GM19193 (cell line): ENCODE measurements around the gene CDC20.

ENCODE experiments used
- POLR2A ChIP-seq: IDR thresholded peaks from 4 replicates; pipeline ENCODE4 v1.6.1; 2011; ENCODE audit not compliant: insufficient read depth, insufficient read length; ENCODE audit errors: extremely low read depth

CDC20 gene

DNA sequence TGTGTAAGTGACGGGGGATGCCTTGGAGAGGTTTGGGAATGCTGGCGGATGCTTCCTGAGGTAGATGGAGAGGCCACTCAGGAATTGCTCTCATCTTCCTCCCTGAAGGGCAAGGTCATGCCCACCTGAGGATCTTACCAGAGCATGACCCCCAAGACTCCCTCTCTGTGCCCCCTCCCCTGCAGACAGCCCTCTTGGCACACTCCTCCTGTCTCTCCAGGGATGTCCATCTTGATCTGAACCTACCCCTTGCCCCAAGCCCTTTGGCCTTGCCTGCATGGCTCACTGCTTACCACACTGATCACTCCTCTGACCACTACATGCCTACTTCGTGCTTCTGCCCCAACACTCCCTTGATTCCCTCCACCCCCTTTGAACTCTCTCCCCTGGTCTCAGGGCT lies 39.0 kb upstream of the CDC20 start:
- TF ChIP-seq POLR2A, result no peak

DNA sequence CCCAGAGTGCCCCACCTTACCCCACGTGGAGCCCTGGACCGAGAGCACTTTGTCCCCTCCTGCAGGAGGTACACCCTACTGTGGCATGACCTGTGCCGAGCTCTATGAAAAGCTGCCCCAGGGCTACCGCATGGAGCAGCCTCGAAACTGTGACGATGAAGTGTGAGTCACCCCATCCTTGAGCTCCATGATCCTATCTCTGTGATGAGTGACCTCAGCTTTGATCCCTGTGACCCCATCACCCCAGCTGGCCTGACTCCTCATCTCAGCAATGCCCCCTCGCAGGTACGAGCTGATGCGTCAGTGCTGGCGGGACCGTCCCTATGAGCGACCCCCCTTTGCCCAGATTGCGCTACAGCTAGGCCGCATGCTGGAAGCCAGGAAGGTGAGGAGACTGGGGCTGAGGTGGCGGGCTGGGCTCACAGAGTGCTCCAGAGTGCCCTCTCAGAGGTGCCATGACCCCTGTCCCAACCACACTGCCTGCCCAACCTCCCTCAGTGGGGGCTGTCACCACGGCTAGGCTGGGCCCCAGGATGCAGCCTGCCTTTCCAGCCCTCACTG lies 37.4 kb upstream of the CDC20 start:
- no peak for TF ChIP-seq POLR2A

DNA sequence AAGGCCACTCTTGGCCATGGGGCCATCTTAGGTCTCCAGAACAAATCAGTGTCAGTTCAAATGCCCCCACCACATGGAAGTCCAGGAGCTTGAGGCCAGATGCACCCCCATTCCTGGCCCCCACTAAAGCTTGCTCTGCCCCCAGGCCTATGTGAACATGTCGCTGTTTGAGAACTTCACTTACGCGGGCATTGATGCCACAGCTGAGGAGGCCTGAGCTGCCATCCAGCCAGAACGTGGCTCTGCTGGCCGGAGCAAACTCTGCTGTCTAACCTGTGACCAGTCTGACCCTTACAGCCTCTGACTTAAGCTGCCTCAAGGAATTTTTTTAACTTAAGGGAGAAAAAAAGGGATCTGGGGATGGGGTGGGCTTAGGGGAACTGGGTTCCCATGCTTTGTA lies 36.3 kb upstream of the CDC20 start:
- TF ChIP-seq POLR2A, result no peak

DNA sequence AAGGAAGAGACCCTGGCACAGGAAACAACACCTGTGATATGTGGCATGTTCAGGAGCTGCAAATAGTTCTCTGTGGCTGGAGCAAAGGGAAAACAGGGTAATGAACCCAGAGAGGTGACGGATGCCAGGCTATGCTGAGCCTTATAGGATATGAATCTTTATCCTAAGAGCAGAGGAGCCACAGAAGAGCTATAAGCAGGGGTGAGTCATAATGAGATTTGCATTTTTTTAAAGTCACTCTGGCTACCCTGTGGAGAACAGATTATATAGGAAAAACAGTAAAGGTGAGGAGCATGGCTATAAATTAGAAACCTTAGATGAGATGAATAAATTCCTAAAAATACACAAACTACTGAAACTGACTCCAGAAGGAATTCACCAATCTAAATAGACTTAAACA lies 34.0 kb upstream of the CDC20 start:
- TF ChIP-seq POLR2A, result no peak

DNA sequence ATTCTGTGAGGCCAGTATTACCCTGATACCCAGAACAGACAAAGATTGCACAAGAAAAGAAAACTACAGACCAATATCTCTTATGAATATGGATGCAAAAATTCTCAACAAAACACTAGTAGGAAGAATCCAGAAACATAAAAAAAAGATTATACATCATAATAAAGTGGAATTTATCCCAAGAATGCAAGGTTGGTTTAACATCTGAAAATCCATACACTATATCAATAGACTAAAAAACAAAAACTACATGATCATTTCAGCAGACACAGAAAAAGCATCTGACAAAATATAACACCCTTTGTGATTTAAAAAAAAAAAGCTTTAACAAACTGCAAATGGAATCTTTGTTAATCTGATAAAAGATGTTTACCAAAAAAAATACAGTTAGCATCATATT lies 33.4 kb upstream of the CDC20 start:
- TF ChIP-seq POLR2A, result no peak

DNA sequence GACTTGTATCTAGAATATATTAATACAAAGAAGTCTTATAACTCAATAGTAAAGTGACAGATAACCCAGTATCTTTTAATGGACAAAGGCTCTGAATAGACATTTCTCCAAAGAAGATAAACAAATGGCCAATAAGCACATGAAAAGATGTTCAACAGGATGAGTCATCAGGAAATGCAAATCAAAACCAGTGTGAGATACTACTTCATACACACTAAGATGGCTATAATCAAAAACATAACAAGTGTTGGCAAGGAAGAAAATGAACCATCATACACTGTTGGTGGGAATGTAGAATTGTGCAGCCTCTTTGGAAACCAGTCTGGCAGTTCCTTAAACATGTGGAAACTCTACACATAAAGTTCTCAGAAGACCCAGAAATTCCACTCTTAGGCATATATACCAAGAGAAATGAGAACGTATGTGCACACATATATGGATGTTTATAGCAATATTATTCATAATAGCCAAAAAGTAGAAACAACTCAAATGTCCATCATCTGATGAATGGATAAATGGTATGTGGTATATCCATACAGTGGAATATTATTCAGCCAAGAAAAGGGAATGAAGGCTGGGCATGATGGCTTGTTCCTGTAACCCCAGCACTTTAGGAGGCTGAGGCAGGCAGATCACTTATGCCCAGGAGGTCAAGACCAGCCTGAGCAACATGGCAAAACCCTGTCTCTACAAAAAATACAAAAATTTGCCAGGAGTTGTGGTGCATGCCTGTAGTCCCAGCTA lies 31.1 kb upstream of the CDC20 start:
- TF ChIP-seq POLR2A, result no peak

DNA sequence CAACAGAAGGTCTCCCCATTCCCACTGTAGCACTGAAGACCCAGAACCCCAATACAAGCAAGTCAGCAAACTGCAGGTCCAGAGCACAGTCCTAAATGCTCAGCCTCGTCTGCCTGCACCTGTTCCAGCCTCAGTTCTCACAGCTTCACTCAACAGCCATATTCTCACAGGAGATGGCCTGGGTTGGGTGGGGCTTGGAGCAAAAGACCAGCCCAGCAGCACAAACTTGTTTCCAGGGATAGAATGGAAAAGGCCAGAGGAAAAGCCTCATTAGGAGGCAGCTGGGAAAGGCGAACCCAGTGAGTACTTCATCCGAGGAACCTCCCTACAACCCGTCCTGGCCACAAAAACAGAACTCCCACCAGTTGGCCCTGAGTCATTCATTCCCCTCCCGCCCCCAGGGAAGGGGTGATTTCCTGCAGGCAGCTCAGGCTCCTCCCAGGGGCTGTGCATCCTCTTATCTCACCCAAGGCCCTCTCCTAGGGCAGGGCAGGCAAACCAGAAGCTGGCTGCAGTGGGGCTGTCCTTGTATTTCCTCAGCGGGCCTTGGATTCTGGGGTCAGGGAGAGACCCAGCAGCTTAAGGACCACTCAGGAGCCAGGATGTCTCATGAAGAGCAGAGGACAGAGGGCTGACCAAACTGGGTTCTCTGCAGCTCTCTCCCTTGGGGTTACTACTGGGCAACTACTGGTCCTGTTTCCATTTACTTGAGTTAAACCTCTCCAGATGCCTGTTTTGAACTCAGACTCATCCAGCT lies 28.6 kb upstream of the CDC20 start:
- no peak for TF ChIP-seq POLR2A

DNA sequence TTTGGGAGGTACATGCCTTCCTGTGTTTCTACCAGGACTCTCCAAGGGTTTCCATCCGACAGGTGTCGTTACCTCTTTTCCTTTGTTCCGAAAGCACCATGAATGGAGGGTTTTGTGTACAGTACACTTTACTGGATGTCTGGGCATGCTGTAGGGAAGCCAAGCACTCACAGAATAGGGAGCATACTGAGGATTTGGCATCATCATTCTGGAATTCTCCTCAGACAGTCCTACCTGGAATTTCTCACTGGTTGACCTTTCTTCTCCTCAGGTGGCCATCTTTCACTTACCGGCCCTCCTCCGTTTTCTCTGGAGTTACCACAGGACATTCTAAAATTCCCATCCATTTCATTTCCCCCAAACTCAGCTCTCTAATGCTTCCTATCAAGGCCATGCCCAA lies 27.1 kb upstream of the CDC20 start:
- no peak for TF ChIP-seq POLR2A

DNA sequence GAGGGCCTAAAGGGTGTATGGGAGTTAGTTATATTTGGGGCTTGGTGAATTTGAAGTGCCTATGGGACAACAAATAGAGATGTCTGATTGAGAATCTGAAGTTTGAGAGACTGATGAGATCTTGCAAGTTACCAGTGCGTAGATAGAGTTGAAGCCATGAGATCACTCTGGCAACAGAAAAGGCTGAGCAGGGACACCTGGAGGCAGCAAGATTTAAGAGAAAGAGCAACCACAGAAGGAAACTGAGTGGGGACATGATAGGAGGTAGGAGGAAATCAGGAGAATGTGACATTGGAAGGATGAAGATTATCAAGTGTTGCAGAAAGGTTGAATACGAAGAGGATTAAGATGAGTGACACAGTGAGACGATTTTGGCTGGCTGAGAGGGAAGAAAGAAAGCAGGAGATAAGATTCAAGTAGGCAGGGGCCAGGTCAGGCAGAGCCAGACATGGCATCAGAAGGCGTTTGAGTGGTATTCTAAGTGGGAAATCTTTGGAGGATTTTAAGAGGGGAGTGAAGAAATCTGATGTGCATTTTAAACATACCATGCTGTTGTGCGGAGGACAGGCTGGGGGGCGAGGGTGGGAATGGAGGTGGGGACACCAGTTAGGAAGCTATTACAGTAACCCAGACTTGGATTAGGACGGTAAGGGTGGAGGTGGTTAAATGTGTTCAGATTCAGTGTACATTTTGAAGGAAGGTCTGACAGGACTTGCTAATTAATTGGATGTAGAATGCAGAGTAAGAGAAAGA lies 24.2 kb upstream of the CDC20 start:
- no peak for TF ChIP-seq POLR2A

DNA sequence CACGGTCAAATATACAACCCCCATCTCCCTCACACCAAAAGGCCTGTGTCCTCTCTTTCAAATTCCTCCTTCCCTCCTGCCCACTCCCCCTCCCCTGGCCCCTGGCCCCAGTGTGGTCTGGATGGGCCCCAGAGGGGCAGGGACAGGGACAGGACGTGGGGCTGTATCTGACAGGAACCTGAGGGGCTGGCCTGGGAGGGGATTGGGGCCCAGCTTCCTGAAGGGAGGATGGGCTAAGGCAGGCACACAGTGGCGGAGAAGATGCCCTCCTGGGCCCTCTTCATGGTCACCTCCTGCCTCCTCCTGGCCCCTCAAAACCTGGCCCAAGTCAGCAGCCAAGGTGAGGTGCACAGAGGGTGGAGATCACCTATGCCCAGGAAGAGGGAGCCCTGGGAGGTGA lies 21.2 kb upstream of the CDC20 start, which contains the start of gene MPL:
Gene MPL (plus strand): TSS at position 231 of the 400 bp plus-strand sequence. CDS start 31 bp downstream, at position 262.
- TF ChIP-seq POLR2A, result no peak

DNA sequence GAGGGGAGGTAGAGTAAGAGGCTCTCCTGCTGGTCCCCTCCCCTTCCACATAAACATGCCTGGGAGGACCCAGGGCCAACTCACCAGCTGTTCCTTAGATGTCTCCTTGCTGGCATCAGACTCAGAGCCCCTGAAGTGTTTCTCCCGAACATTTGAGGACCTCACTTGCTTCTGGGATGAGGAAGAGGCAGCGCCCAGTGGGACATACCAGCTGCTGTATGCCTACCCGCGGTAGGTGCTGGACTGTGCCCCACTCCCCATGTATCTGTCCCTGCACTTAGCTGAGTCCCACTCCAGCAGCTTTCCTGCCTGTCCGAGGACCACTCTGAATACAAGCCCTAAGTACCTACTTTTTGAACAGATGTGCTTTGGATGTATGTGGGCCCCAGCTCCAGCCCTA lies 20.8 kb upstream of the CDC20 start:
- no peak for TF ChIP-seq POLR2A

DNA sequence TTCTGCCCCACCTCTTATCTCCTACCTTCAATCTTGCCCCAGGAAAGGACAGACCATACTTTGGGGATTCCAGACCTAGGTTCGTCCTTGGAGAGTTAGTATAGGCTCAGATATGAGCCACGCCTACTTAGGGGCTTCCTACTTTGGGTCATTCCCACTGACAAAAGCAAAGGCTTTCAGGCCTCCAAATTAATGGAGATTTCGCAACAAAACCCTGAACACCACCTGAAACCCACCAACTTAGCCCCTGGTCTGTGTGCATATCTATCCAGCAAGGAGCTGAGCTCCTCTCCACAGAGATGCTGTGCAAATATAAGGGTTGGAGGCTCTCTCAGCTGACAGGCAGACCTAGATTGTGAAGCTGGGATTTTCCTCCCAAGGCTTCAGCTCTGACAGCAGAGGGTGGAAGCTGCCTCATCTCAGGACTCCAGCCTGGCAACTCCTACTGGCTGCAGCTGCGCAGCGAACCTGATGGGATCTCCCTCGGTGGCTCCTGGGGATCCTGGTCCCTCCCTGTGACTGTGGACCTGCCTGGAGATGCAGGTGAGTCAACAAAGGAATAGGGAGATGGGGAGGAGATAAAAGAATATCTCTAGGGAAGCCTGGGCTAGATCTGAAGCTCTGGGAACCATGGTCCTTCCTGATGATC lies 19.1 kb upstream of the CDC20 start:
- no peak for TF ChIP-seq POLR2A

DNA sequence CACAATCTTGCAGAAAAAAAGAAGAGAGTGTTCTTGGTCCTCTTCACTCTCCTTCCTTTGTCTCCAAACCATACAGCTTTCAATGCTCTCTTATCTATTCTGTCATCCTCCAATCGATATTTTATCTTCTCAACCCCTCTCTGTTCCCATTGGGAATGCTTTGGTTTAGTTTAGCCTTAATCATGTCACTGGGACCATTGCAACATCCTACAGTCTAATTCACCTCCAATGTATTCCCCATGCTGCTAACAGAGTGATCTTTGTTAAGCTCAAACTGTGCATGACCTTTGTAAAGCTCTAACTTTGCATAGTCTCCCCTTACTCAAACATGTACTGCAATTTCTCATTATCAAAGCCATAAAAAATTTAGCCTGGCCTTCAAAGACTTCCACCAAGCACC lies 18.2 kb upstream of the CDC20 start:
- no peak for TF ChIP-seq POLR2A

DNA sequence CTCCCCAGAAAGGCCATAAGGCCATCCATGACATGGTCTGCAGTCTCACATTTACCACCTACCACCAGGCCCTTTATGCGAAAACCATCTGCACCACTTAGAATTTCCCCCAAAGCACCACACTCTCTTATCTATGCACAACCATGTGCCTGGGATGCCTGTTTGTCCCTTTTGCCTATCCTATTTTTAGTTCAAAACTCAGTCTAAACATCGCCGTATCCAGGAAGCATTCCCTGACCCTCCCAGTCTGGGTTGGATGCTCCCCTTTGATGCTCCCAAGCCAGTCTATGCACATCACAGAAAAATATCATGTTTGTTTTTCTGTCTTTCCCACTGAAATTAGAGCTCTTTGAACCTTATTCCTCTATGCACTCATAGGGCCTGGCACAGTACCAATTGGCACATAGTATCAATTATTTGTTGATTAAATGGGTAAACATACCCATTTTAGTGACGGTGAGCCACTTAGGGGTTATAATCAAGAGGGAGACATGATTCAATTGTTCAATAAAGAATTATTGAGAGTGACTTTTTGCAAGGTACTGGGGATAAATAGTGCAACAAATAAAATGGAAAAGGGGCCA lies 14.4 kb upstream of the CDC20 start:
- TF ChIP-seq POLR2A, result no peak
